HEK293 (cell line): ENCODE measurements around the gene SYTL2.

Experiments used
- CTCF ChIP-seq: fragments of 450-650 bp; formaldehyde crosslinking; IDR thresholded peaks from 2 replicates; pipeline ENCODE4 v1.5.1; 2016; ENCODE audit warnings: missing biosample characterization, missing genetic modification characterization
- PRDM4 ChIP-seq: fragments of 450-650 bp; formaldehyde crosslinking; IDR thresholded peaks from 2 replicates; pipeline ENCODE4 v1.5.1; 2017; ENCODE audit warnings: missing biosample characterization, missing genetic modification characterization
- WT1 ChIP-seq: fragments of 450-650 bp; formaldehyde crosslinking; IDR thresholded peaks from 2 replicates; pipeline ENCODE4 v1.5.1; 2016; ENCODE audit warnings: missing biosample characterization, missing genetic modification characterization
- YY1 ChIP-seq: fragments of 450-650 bp; formaldehyde crosslinking; IDR thresholded peaks from 2 replicates; pipeline ENCODE4 v1.5.1; 2018; ENCODE audit warnings: missing biosample characterization, missing genetic modification characterization
- ZBTB49 ChIP-seq: fragments of 450-650 bp; formaldehyde crosslinking; IDR thresholded peaks from 2 replicates; pipeline ENCODE4 v1.5.1; 2016; ENCODE audit warnings: missing biosample characterization, missing genetic modification characterization, low read depth
- ZNF202 ChIP-seq: fragments of 450-650 bp; formaldehyde crosslinking; IDR thresholded peaks from 2 replicates; pipeline ENCODE4 v1.5.1; 2016; ENCODE audit warnings: missing biosample characterization, missing genetic modification characterization, borderline replicate concordance
- ZNF221 ChIP-seq: fragments of 450-650 bp; formaldehyde crosslinking; IDR thresholded peaks from 2 replicates; pipeline ENCODE4 v1.5.1; 2017; ENCODE audit warnings: missing biosample characterization, missing genetic modification characterization, borderline replicate concordance
- TF ChIP-seq, protein P1 (sequence below): fragments of 450-650 bp; formaldehyde crosslinking; IDR thresholded peaks from 2 replicates; pipeline ENCODE4 v1.5.1; 2016; ENCODE audit warnings: missing biosample characterization, missing genetic modification characterization

GRCh38 chr11:85854212-85854556, 43.2 kb upstream of the SYTL2 start:
- TF ChIP-seq WT1 (tag by site-specific recombination), result no peak
- TF ChIP-seq YY1 (tag by site-specific recombination), result no peak
- TF ChIP-seq ZNF221, result no peak
- TF ChIP-seq CTCF, result no peak
- TF ChIP-seq, protein P1, sequence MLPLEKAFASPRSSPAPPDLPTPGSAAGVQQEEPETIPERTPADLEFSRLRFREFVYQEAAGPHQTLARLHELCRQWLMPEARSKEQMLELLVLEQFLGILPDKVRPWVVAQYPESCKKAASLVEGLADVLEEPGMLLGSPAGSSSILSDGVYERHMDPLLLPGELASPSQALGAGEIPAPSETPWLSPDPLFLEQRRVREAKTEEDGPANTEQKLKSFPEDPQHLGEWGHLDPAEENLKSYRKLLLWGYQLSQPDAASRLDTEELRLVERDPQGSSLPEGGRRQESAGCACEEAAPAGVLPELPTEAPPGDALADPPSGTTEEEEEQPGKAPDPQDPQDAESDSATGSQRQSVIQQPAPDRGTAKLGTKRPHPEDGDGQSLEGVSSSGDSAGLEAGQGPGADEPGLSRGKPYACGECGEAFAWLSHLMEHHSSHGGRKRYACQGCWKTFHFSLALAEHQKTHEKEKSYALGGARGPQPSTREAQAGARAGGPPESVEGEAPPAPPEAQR (tag by site-specific recombination), result no peak
- TF ChIP-seq PRDM4, result no peak
- no peak for TF ChIP-seq ZBTB49 (tag by site-specific recombination)
- no peak for TF ChIP-seq ZNF202 (tag by site-specific recombination)
